Dendritic cell treated with granulocyte-macrophage colony-stimulating factor and Interleukin-4, amounts not matched to agents 40 ng/mL and 50 ng/mL, for 4 days (primary cell): ENCODE measurements around the gene SPINT4.
"Not testable (repeated sequence)": the region's sequence is repeated elsewhere in the genome, so short reads cannot be mapped to it uniquely, and the experiment has no call there.

ENCODE experiments used
- H3K27ac Mint-ChIP-seq: one replicate; pipeline ENCODE4 v1.8.0; 2022; ENCODE audit warnings: mild to moderate bottlenecking, mixed read lengths
- H3K27me3 Mint-ChIP-seq: one replicate; pipeline ENCODE4 v1.8.0; 2022; ENCODE audit warnings: mild to moderate bottlenecking, mixed read lengths
- H3K36me3 Mint-ChIP-seq: one replicate; pipeline ENCODE4 v1.8.0; 2022; ENCODE audit warnings: low read depth, mixed read lengths
- H3K4me1 Mint-ChIP-seq: one replicate; pipeline ENCODE4 v1.8.0; 2022; ENCODE audit warnings: low read depth, mixed read lengths
- H3K4me3 Mint-ChIP-seq: one replicate; pipeline ENCODE4 v1.8.0; 2022; ENCODE audit warnings: mild to moderate bottlenecking, moderate library complexity, mixed read lengths
- H3K9me3 Mint-ChIP-seq: one replicate; pipeline ENCODE4 v1.8.0; 2022; ENCODE audit warnings: mixed read lengths
- intact Hi-C: fragments of 100-400 bp; cut with micrococcal nuclease; formaldehyde crosslinking; loops from one replicate; pipeline ENCODE4 v1.15.0; 2022

Gene SPINT4

GRCh38 chr20:45742596-45742995 lies 20.4 kb downstream of the SPINT4 start:
- Mint-ChIP-seq H3K4me3 (no peak overlapping the region), H3K4me1 (no peaks in the 10 kb centered on the region), H3K27me3 (peaks cover 4% of the 10 kb centered on the region), H3K9me3 (no peaks in the 10 kb centered on the region), H3K36me3 (no peaks in the 10 kb centered on the region), H3K27ac (no peak overlapping the region)
- intact Hi-C loops, result no loop called here

DNA sequence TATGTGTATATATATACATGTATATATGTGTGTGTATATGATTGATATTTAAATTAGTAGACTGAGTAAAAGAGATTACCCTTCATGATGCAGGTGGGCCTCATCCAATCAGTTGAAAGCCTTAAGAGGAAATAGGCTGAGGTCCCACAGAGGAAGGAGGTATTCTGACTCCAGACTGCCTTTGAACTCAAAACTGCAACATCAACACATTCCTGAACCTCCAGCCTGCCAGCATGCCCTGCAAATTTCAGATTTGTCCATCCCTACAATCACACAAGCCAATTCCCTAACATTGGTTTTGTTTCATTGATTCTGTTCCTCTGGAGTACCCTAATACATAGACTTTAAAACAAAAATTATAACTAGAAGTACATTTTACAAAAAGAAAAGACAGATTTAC lies 22.9 kb downstream of the SPINT4 start:
- no peaks in the 10 kb centered on the region for H3K4me1 Mint-ChIP-seq
- no peak overlapping the region for H3K27ac Mint-ChIP-seq
- no peaks in the 10 kb centered on the region for H3K36me3 Mint-ChIP-seq
- H3K9me3 Mint-ChIP-seq, result no peaks in the 10 kb centered on the region
- intact Hi-C loops, result no loop called here
- H3K4me3 Mint-ChIP-seq, result no peak overlapping the region
- peaks cover 13% of the 10 kb centered on the region for H3K27me3 Mint-ChIP-seq

DNA sequence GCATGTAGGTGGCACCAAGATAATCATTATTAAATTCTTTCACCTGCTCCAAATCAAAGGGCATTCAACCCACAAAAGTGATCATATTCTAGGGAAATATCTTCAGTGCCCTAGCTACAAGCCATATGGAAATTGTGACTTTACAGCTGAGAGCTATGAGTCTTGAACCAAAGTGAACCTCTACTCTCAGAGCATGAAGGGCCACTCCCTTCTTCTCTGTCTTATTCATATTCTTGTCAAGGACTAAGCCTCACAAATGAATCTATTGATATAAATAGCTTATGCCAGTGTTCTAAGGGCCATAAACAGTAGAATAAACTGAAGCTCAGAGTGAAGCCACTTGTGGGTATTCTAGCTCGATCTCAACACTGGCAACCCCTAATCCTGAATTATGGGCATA lies 29.6 kb downstream of the SPINT4 start:
- Mint-ChIP-seq H3K4me1 (no peaks in the 10 kb centered on the region), H3K27ac (no peak overlapping the region), H3K27me3 (peaks cover 19% of the 10 kb centered on the region), H3K4me3 (no peak overlapping the region), H3K9me3 (no peaks in the 10 kb centered on the region), H3K36me3 (no peaks in the 10 kb centered on the region)
- intact Hi-C loops, result no loop called here

DNA sequence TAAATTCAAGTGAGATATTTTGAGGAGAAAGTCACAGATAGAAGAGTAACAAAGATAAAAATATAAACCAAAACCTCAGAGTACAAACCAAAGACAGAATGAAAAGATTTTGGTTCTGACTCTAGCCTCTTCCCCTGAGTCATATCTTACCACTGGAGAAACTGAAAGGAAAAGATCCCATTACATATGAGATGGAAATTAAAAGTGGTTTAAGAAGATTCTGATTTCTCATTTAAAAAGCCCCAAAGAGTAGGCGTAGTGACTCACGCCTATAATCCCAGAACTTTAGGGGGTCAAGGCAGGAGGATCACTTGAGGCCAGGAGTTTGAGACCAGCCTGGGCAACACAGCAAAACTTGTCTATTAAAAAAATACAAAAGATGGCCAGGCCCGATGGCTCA lies 30.6 kb downstream of the SPINT4 start:
- H3K4me1 Mint-ChIP-seq, result no peaks in the 10 kb centered on the region
- H3K4me3 Mint-ChIP-seq, result no peak overlapping the region
- H3K27ac Mint-ChIP-seq, result no peak overlapping the region
- H3K9me3 Mint-ChIP-seq, result no peaks in the 10 kb centered on the region
- intact Hi-C loops, result no loop called here
- peaks cover 18% of the 10 kb centered on the region for H3K27me3 Mint-ChIP-seq
- H3K36me3 Mint-ChIP-seq, result no peaks in the 10 kb centered on the region

GRCh38 chr20:45758096-45758495 lies 35.9 kb downstream of the SPINT4 start:
- intact Hi-C loops, result no loop called here
- H3K4me3 Mint-ChIP-seq, result no peak overlapping the region
- no peak overlapping the region for H3K27ac Mint-ChIP-seq
- H3K4me1 Mint-ChIP-seq, result no peaks in the 10 kb centered on the region
- peaks cover 12% of the 10 kb centered on the region for H3K27me3 Mint-ChIP-seq
- H3K9me3 Mint-ChIP-seq, result no peaks in the 10 kb centered on the region
- no peaks in the 10 kb centered on the region for H3K36me3 Mint-ChIP-seq

- H3K27me3 Mint-ChIP-seq, H3K9me3 Mint-ChIP-seq, H3K4me1 Mint-ChIP-seq, H3K27ac Mint-ChIP-seq, intact Hi-C loops, H3K36me3 Mint-ChIP-seq, H3K4me3 Mint-ChIP-seq: not testable (repeated sequence)
These were observed 37.8 kb downstream of the SPINT4 start for GRCh38 chr20:45759921-45760320.

DNA sequence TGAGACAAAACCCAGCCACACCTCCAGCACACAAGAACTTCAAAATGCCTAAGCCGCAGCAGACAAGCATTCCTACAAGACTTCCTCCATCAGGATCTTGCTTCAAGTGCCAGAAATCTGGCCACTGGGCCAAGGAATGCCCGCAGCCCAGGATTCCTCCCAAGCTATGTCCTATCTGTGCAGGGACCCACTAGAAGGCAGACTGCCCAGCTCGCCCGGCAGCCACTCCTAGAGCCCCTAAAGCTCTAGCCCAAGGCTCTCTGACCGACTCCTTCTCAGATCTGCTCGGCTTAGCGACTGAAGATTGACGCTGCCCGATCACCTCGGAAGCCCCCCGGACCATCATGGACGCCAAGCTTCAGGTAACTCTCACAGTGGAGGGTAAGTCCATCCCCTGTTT lies 39.8 kb downstream of the SPINT4 start:
- H3K4me3 Mint-ChIP-seq, H3K9me3 Mint-ChIP-seq, H3K27me3 Mint-ChIP-seq, intact Hi-C loops, H3K27ac Mint-ChIP-seq, H3K4me1 Mint-ChIP-seq, H3K36me3 Mint-ChIP-seq: not testable (repeated sequence)

- H3K27me3 Mint-ChIP-seq, H3K27ac Mint-ChIP-seq, H3K4me3 Mint-ChIP-seq, H3K4me1 Mint-ChIP-seq, intact Hi-C loops, H3K36me3 Mint-ChIP-seq, H3K9me3 Mint-ChIP-seq: not testable (repeated sequence)
These were observed 42.6 kb downstream of the SPINT4 start for GRCh38 chr20:45764618-45765282.

DNA sequence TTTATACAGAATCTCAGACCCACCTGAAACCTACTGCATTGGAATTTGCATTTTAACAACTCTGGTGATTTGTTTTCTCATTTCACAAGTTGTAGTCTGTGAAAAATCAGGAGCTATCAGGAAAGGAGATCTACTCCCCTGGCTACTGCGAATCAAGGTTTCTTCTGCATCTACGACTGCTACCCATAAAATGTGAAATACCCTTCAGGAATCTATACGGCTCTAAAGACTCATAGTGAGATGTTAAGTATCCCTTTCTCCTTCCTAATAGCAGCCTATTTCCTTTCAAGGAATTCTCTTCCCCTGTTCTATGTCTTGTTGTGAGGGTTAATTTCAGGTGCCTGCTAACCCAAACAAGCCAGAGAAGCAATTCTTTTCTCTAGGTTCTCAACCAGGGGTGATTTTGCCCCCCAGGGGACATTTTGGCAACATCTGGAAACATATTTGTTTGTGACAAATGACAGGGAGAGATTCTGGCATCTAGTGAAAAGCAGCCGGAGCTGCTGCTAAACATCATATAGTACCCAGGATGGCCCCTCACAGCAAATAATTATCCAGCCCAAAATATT lies 43.2 kb downstream of the SPINT4 start:
- H3K27me3 Mint-ChIP-seq, result peaks cover 3% of the 10 kb centered on the region
- no peak overlapping the region for H3K27ac Mint-ChIP-seq
- no peaks in the 10 kb centered on the region for H3K36me3 Mint-ChIP-seq
- H3K9me3 Mint-ChIP-seq, result no peaks in the 10 kb centered on the region
- no peaks in the 10 kb centered on the region for H3K4me1 Mint-ChIP-seq
- no peak overlapping the region for H3K4me3 Mint-ChIP-seq
- intact Hi-C loops, result no loop called here

GRCh38 chr20:45765980-45766379 lies 43.8 kb downstream of the SPINT4 start:
- Mint-ChIP-seq H3K9me3 (no peaks in the 10 kb centered on the region), H3K4me1 (no peaks in the 10 kb centered on the region), H3K36me3 (no peaks in the 10 kb centered on the region), H3K4me3 (no peak overlapping the region), H3K27me3 (peaks cover 2% of the 10 kb centered on the region), H3K27ac (no peak overlapping the region)
- intact Hi-C loops, result no loop called here

- Mint-ChIP-seq H3K4me1 (peaks cover 5% of the 10 kb centered on the region), H3K4me3 (no peak overlapping the region), H3K27ac (no peak overlapping the region), H3K9me3 (no peaks in the 10 kb centered on the region), H3K36me3 (no peaks in the 10 kb centered on the region), H3K27me3 (peaks cover 6% of the 10 kb centered on the region)
- intact Hi-C loops, result no loop called here
These were observed 46.3 kb downstream of the SPINT4 start for GRCh38 chr20:45768479-45768878.

DNA sequence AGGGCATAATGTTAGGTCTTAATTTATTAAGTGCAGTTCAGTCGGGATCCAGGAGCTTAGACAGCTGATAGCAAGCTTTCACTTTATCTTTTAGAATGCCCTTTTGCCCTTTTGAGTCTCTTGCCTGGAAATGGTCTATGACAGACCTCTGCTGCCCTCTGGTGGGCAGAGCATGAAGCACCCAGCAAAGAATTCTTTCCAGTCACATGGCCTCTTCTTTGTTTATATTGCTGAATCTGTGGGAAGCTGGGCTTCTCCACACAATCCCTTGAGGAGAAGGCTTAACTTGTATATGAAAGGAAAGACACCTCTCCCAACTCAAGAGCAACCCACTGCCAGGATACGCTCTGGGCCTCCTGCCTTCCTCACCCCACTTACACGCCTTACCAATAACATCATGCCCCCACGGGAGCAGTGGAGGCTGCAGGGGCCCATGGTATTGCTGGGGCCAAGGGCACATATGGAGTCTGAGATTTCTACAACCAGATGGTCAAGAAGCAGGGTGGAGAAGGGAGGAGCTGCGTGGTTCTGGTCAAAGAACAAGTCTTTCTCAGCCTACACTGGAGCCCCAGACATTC lies 49.1 kb downstream of the SPINT4 start:
- H3K9me3 Mint-ChIP-seq, result no peaks in the 10 kb centered on the region
- peaks cover 12% of the 10 kb centered on the region for H3K27me3 Mint-ChIP-seq
- intact Hi-C loops, result loop anchor here (1.0 to 10.0 kb wide), 5 partner anchors 179 to 452 kb away; partner anchors contain the start of gene EPPIN
- H3K4me1 Mint-ChIP-seq, result peaks cover 5% of the 10 kb centered on the region
- H3K27ac Mint-ChIP-seq, result no peak overlapping the region
- H3K36me3 Mint-ChIP-seq, result no peaks in the 10 kb centered on the region
- no peak overlapping the region for H3K4me3 Mint-ChIP-seq

DNA sequence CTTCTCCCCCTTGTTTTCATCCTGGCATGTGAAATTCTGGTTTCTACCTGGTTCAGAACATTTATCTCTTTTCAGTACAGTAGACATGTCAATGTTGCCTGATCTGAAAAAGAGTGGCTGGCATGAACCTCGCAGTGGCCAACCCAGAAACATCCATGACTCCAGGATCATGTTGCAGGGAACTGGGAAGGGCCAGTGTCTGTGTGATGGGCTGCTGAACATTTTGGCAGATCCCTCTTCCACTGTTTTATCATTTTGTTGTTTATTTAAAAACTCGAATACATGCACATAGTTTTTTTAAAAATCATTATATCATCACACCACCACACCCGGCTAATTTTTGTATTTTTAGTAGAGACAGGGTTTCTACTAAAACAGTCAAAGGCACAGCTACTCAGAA lies 50.5 kb downstream of the SPINT4 start:
- Mint-ChIP-seq H3K27ac (no peak overlapping the region), H3K27me3 (peaks cover 12% of the 10 kb centered on the region), H3K36me3 (no peaks in the 10 kb centered on the region), H3K9me3 (no peaks in the 10 kb centered on the region), H3K4me3 (no peak overlapping the region), H3K4me1 (peaks cover 5% of the 10 kb centered on the region)
- intact Hi-C loops, result loop anchor here (10.0 kb wide), 1 partner anchor 328 kb away; no protein-coding TSS in a partner anchor

GRCh38 chr20:45774945-45775344 lies 52.8 kb downstream of the SPINT4 start:
- intact Hi-C loops, result loop anchor here (10.0 kb wide), 1 partner anchor 330 kb away; no protein-coding TSS in a partner anchor
- H3K27me3 Mint-ChIP-seq, result peaks cover 14% of the 10 kb centered on the region
- H3K27ac Mint-ChIP-seq, result no peak overlapping the region
- H3K4me1 Mint-ChIP-seq, result peaks cover 5% of the 10 kb centered on the region
- H3K36me3 Mint-ChIP-seq, result no peaks in the 10 kb centered on the region
- H3K9me3 Mint-ChIP-seq, result no peaks in the 10 kb centered on the region
- H3K4me3 Mint-ChIP-seq, result no peak overlapping the region
